HG02678 (cell line): ENCODE measurements around the gene PUM1.

ENCODE experiments used
- ATAC-seq: cut with Tn5 transposase; IDR thresholded peaks from one replicate; pipeline ENCODE4 v1.9.1; 2021; ENCODE audit warnings: mild to moderate bottlenecking, moderate library complexity; ENCODE audit not compliant: unreplicated experiment

Gene PUM1

GRCh38 chr1:30895944-30896660 lies 169.4 kb downstream of the PUM1 start:
- no peak for ATAC-seq

GRCh38 chr1:30895382-30895943 lies 170.1 kb downstream of the PUM1 start:
- no peak for ATAC-seq

GRCh38 chr1:30894508-30894973 lies 171.0 kb downstream of the PUM1 start:
- ATAC-seq = no peak

- no peak for ATAC-seq
Observed at GRCh38 chr1:30893776-30894507, 171.6 kb downstream of the PUM1 start.

- ATAC-seq = no peak
Observed at GRCh38 chr1:30892671-30893073, 172.8 kb downstream of the PUM1 start.

- no peak for ATAC-seq
Observed at GRCh38 chr1:30891227-30891552, 174.3 kb downstream of the PUM1 start.

GRCh38 chr1:30890502-30891226 lies 174.9 kb downstream of the PUM1 start:
- ATAC-seq = no peak

GRCh38 chr1:30889511-30889910 lies 176.0 kb downstream of the PUM1 start:
- ATAC-seq = no peak

- no peak for ATAC-seq
Observed at GRCh38 chr1:30888975-30889374, 176.5 kb downstream of the PUM1 start.

GRCh38 chr1:30888391-30888790 lies 177.1 kb downstream of the PUM1 start:
- ATAC-seq = no peak

- ATAC-seq = no peak
Observed at GRCh38 chr1:30887485-30888315, 177.8 kb downstream of the PUM1 start.

- ATAC-seq = no peak
Observed at GRCh38 chr1:30886710-30887428, 178.6 kb downstream of the PUM1 start.

- ATAC-seq = no peak
Observed at GRCh38 chr1:30885570-30886522, 179.7 kb downstream of the PUM1 start.

GRCh38 chr1:30884723-30885122 lies 180.8 kb downstream of the PUM1 start:
- no peak for ATAC-seq

GRCh38 chr1:30883389-30884172 lies 181.9 kb downstream of the PUM1 start:
- no peak for ATAC-seq

GRCh38 chr1:30882678-30883388 lies 182.7 kb downstream of the PUM1 start:
- no peak for ATAC-seq
